Umbilical cord (tissue), 2 donors: ENCODE measurements around the gene MPHOSPH8. TPM values are rescaled to one million over a fixed set of nuclear protein-coding genes. Genes with fewer than 3 reads are reported as not detected.
"Not testable (repeated sequence)": the region's sequence is repeated elsewhere in the genome, so short reads cannot be mapped to it uniquely, and the experiment has no call there.

Source experiments
- DNase-seq: peaks from one replicate; pipeline ENCODE4 v3.0.0-alpha.2; 2015; ENCODE audit warnings: low spot score
- total RNA-seq: library from RNA; depleted of rRNA; stranded (reverse); fragments of >200 nt; gene quantifications from one replicate; pipeline ENCODE4 v1.2.3, GENCODE V29; 2014; ENCODE audit warnings: low replicate concordance; ENCODE audit not compliant: insufficient read depth

Gene MPHOSPH8
- total RNA-seq, 1 donor from 2014 or later = 25.3 TPM

- DNase-seq = no peak
These were observed 462 bp upstream of the MPHOSPH8 start for GRCh38 chr13:19632915-19633478.

- DNase-seq = peak; percentile 61
These were observed 839 bp downstream of the MPHOSPH8 start for GRCh38 chr13:19634256-19634740.

- DNase-seq = not testable (repeated sequence)
These were observed 2.5 kb downstream of the MPHOSPH8 start for GRCh38 chr13:19635926-19636325.

- DNase-seq = no peak
These were observed 10.2 kb downstream of the MPHOSPH8 start for GRCh38 chr13:19643652-19644051.

GRCh38 chr13:19645000-19645399 is 11.5 kb downstream of the MPHOSPH8 start:
- DNase-seq = no peak

- no peak for DNase-seq
These were observed 12.6 kb downstream of the MPHOSPH8 start for GRCh38 chr13:19646063-19646462.

- DNase-seq = no peak
These were observed 17.3 kb downstream of the MPHOSPH8 start for GRCh38 chr13:19650742-19651141.

- no peak for DNase-seq
These were observed 24.6 kb downstream of the MPHOSPH8 start for GRCh38 chr13:19657872-19658591.

- DNase-seq = no peak
These were observed 25.4 kb downstream of the MPHOSPH8 start for GRCh38 chr13:19658831-19659230.

DNA sequence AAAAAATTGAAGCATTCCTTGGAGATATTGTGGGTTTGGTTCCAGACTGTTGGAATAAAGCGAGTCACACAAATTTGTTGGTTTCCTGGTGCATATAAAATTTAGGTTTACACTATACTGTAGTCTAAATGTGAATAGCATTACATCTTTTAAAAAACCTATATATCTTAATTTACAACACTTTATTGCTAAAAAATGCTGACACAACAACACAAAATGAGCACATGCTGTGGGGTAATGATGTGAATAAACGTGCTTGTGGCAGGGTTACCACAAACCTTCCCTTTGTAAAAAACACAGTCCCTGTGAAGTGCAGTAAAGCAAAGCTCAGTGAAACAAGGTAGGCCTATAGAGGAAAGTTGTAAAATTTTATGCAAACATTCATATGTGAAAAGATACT is 27.7 kb downstream of the MPHOSPH8 start:
- no peak for DNase-seq

DNA sequence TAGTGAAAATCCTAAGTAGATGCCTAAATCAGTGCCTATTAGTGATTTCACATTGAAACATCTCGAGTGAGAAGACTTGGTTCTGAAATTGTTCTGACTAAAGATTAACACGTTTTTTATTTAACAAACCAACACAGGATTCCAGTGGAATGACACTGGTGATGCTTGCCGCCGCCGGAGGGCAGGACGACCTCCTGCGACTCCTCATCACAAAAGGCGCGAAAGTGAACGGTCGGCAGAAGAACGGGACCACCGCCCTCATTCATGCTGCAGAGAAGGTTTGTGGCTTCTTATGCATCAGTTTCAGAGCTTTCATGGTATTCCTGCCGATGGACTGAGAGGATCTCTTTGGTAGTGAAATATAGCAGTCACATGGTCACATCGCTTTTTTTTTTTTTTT is 28.1 kb downstream of the MPHOSPH8 start:
- DNase-seq = no peak

DNA sequence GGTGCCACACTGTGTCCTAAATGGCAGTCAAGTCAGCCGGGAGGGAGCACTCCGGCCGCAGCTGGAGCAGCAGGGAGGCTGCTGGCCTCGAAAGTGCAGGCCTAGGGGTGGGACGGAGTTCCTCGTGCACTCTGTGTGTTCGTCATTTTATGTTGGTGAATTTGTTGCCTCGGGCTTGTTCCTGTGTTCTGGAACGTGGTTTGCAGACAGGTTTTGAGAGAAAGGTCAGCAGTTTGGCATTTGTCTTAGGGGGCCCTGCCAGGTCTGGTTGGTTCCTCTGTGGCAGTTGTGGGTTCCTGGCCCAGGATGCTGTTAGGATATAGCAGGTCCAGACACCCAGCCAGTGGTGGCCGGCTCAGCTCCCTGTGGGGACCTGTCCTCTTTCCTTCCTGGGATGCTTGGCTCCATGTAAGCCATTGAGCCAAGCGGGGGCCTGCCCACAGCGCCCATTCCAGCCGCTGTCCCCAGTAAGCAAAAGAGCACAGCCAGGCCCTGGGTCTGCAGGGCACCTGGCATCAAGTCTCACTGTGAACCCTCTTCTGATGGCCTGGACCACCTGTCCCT is 30.0 kb downstream of the MPHOSPH8 start:
- DNase-seq = no peak

DNA sequence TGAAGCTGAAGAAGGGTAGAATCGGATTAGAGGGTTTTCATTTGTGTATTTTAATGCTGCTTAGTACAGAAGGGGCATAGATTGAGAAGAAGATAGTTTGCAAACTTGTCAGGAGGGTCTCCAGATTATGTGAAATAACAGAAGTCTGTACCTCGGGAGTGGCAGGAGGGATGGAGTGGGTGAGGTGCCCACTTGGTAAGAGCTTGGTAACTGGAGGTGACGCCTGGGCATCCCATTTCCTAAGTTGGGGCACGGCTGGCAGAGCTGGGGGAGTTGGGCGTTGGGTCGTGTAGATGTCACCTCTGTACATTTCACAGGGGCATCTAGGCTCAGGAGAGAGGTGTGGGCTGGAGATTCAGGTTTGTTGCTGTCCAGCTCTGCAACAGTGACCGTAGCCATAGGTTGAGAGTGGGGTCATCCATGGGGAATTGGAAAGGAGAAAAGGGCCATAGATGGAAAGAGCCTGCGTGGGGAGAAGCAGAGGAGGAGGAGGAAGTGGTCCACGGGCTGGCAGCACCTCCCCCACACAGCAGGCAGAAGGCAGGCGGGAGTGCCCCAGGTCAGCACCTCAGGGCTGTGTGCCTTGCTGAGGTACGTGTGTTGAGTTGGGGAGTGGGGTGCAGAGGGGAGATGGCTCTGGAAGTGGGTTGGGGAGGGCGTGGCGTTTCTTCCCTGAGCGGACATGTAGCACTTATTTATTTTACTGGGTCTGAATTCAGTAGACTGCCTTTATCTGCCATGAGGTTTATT is 31.2 kb downstream of the MPHOSPH8 start:
- no peak for DNase-seq

DNA sequence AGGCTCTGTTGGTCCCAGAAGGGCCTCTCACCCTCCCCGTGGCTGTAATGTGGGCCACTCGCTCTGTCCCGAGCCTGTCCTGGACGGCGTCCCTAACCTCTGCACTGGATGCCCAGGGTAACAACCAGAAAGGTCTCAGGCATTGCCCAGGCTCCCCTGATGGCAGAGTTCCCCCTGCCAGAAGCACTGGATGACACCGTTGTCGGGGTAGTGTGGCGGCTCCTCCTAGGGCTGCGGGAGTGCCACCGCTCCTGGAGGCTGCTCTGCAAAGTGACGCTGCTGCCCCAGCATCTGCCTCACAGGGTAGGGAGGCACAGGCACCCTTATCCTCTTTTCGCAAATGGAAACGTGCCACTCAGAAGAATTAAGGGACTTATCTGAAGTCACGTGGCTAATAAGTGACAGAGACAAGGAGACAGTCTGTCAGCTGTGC is 32.0 kb downstream of the MPHOSPH8 start:
- DNase-seq = no peak

- DNase-seq = no peak
These were observed 35.3 kb downstream of the MPHOSPH8 start for GRCh38 chr13:19668778-19669177.

DNA sequence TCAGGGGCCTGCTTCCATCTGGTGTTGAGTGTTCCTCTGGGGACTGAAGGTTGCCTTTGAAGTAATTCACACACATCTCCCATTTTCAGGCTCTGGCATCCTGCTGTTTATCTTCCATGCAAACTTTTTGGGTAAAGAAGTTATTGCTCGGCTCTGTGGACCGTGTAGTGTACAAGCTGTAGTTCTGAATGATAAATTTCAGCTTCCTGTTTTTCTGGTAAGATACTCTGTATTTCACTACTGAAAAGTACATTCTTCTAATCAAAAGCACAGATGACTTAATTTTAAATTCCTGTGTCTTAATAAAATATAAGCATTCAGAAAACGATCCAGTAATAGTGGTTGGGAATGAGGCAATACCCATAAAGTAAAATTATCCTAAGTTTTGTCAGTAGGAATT is 36.7 kb downstream of the MPHOSPH8 start:
- no peak for DNase-seq

GRCh38 chr13:19672990-19673389 is 39.5 kb downstream of the MPHOSPH8 start:
- no peak for DNase-seq

DNA sequence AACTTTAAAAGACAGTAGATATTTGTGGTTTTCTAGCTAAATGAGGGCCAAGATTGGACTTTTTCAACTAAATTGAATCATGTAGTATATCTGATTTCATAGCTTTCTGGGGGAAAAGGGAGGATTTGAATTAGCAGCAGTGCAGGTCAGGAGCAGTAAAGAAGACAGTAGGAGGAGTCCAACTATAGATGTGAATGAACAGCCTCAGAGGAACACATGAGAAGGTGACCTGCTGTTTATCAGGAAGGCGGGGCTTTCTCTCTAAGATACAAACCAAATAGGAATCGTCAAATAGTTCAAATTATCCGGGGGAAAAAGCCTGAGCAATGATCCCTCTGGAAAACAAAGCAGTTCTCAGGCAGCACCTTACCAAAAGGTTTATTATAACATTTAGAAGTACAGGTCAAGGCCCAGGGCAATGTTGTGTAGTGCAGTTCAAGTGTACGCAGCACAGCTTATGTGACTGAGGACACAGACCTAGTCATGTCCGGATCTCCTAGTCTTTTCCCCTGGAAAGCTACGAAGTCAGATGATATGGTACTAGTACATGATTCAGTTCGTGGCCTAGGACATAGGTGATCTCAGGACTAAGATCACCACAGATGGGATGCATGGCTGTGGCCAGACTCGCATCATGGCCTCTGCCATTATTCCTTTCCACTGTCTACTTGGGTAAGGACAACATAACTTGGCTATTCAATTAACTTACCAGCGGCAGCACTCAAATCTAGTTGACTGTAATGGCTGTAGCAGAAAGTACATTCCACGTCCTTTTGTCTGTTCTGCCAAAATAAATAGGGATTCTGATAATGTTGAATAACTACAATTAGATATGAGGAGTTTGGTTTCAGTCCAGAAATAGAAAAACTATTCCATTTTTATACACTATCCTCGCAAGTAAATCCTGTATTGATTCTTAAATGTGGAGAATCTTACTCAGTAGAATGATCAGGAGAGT is 40.3 kb downstream of the MPHOSPH8 start:
- DNase-seq = no peak

DNA sequence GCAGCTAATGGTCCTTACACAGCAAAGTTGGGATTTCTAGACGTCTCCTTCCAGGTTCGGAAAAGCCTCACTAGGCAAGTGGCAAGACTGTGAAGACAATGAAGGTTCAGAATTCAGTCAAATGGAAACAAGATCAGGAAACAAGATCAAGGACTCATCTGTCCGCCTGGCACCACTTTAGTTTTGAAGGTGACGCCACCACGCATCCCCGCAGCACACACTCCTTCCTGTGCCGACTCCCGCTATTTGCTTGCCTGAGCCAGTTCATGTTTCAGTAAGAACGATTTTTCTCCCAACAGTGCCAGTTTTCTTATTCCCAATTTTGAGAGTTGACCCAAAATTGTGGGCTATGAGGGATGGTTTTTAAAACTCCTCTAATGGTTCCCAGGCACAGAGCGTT is 41.4 kb downstream of the MPHOSPH8 start:
- DNase-seq = no peak

DNA sequence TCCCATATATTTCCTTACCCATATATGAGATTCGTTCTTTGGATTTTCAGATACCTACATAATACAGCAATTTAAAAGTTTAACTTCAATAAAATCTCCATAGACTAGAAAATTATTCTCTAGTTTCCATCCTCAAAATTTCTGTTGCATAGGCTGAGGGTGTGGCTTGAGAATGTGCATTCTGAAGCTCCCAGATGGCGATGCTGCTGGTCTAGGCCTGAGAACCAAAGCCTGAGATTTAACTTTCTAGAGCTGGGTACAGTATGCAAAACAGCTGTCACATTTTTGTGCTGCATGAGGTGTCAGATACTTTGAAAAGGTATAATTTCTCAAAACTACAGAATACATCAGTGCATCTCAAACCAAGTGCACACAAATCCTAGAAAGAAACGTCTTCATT is 42.7 kb downstream of the MPHOSPH8 start:
- DNase-seq = no peak

DNA sequence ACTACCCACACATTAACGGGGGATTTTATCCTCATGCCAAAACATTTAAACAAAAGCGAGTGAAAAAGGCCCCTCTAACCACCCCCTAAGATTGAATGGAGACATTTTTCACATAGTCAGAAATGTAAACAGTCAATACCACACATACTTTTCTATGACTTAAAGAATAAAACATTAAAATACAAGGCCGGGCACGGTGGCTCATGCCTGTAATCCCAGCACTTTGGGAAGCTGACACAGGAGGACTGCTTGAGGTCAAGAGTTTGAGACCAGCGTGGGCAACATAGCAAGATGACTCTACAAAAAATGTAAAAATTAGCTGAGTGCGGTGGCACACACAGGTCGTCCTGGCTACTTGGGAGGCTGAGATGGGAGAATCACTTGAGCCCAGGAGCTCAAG is 47.3 kb downstream of the MPHOSPH8 start:
- no peak for DNase-seq
